H1 (cell line): ENCODE measurements around the gene ELL2. TPM values are rescaled to one million over a fixed set of nuclear protein-coding genes. Genes with fewer than 3 reads are reported as not detected.

Source experiments
- CTCF ChIA-PET: fragments of 300-600 bp; sonication (Branson Sonifier 250); formaldehyde crosslinking; loops from one replicate; lab custom pipeline; 2021; ENCODE audit not compliant: partially characterized antibody; lab: Charles Lee
- POLR2A ChIA-PET: fragments of 300-600 bp; sonication (Branson Sonifier 250); formaldehyde crosslinking; loops from one replicate; lab custom pipeline; 2021; ENCODE audit warnings: inconsistent platforms; ENCODE audit not compliant: partially characterized antibody; lab: Charles Lee
- DNase-seq, 2 experiments: peaks; one replicate each; pipeline versions ENCODE4 v3.0.0 to v3.0.0-alpha.2; 2010 to 2022; ENCODE audit warnings: low spot score in 2 of 2, low read depth in 1 of 2, mixed read lengths in 1 of 2
- FAIRE-seq: peaks from 2 replicates; lab custom pipeline; 2011; peaks lifted over from hg19 to GRCh38; lab: Jason Lieb, UNC
- H2AFZ ChIP-seq: 2 replicates; pipeline ENCODE4 v1.8.1; 2012; ENCODE audit warnings: low read length, inconsistent platforms
- H2AK5ac ChIP-seq: 2 replicates; pipeline ENCODE4 v1.6.1; 2013; ENCODE audit warnings: low read depth, low read length
- H2BK120ac ChIP-seq: replicated peaks from 2 replicates; pipeline ENCODE3; 2013; ENCODE audit warnings: low read depth, low read length, inconsistent platforms
- H2BK12ac ChIP-seq: 2 replicates; pipeline ENCODE4 v1.6.1; 2013; ENCODE audit warnings: low read depth, low read length
- H2BK15ac ChIP-seq: 2 replicates; pipeline ENCODE4 v1.6.1; 2013; ENCODE audit warnings: low read length
- H2BK20ac ChIP-seq: 2 replicates; pipeline ENCODE4 v1.6.1; 2013; ENCODE audit warnings: low read length
- H2BK5ac ChIP-seq: 2 replicates; pipeline ENCODE4 v1.6.1; 2013; ENCODE audit warnings: low read depth, low read length
- H3K14ac ChIP-seq: 2 replicates; pipeline ENCODE4 v1.6.1; 2013; ENCODE audit warnings: inconsistent platforms; ENCODE audit not compliant: insufficient read length
- H3K18ac ChIP-seq: 2 replicates; pipeline ENCODE4 v1.6.1; 2013; ENCODE audit warnings: low read length; ENCODE audit errors: extremely low read depth
- H3K23ac ChIP-seq: 2 replicates; pipeline ENCODE4 v1.6.1; 2013; ENCODE audit warnings: inconsistent platforms; ENCODE audit not compliant: insufficient read length
- H3K23me2 ChIP-seq: 2 replicates; pipeline ENCODE4 v1.6.1; 2013; ENCODE audit warnings: low read depth, low read length
- H3K27ac ChIP-seq: 2 replicates; pipeline ENCODE4 v1.6.1; 2011; ENCODE audit warnings: low read depth, low read length, inconsistent platforms
- H3K27me3 ChIP-seq, 4 experiments: replicated peaks in 1 of 4; 1 replicate in 1 of 4; 2 replicates in 3 of 4; pipeline versions ENCODE4 v1.6.1 to v1.8.1; 2011 to 2013; ENCODE audit warnings: low read length in 3 of 4, mild to moderate bottlenecking in 3 of 4, inconsistent platforms in 2 of 4, mixed read lengths in 2 of 4, moderate library complexity in 1 of 4; ENCODE audit not compliant: control insufficient read depth in 3 of 4, insufficient read depth in 3 of 4; ENCODE audit errors: extremely low read depth in 1 of 4
- H3K36me3 ChIP-seq, 4 experiments: 2 replicates each; pipeline versions ENCODE4 v1.6.1 to v1.8.1; 2011 to 2013; ENCODE audit warnings: mild to moderate bottlenecking in 4 of 4, low read length in 3 of 4, moderate library complexity in 2 of 4, control low read depth in 1 of 4, inconsistent platforms in 1 of 4; ENCODE audit not compliant: insufficient read depth in 4 of 4, control insufficient read depth in 2 of 4
- H3K4ac ChIP-seq: replicated peaks from 2 replicates; pipeline ENCODE3; 2013; ENCODE audit warnings: low read length, low read depth, mixed read lengths, inconsistent platforms; ENCODE audit not compliant: insufficient read length
- H3K4me1 ChIP-seq, 4 experiments: replicated peaks in 1 of 4; 1 replicate in 1 of 4; 2 replicates in 3 of 4; pipeline versions ENCODE4 v1.6.1 to v1.8.1; 2011 to 2013; ENCODE audit warnings: low read length in 3 of 4, inconsistent platforms in 2 of 4, mixed read lengths in 1 of 4; ENCODE audit not compliant: insufficient read depth in 4 of 4, control insufficient read depth in 3 of 4
- H3K4me2 ChIP-seq, 2 experiments: 2 replicates each; pipeline versions ENCODE4 v1.6.1 to v1.8.1; 2011 to 2013; ENCODE audit warnings: low read depth in 2 of 2, low read length in 2 of 2, control low read depth in 1 of 2, inconsistent platforms in 1 of 2, mild to moderate bottlenecking in 1 of 2; ENCODE audit not compliant: insufficient read depth in 1 of 2
- H3K4me3 ChIP-seq, 4 experiments: fragments of 200-600, 300-600 bp in 1 of 4; sonication (generic), shearing (Covaris generic), sonication (Bioruptor Twin) in 1 of 4; 2 replicates each; pipeline versions ENCODE4 v1.5.1 to v1.8.1; 2011 to 2016; ENCODE audit warnings: low read length in 4 of 4, low read depth in 3 of 4, control low read depth in 2 of 4, inconsistent platforms in 2 of 4, mild to moderate bottlenecking in 2 of 4, mixed read lengths in 1 of 4, moderate library complexity in 1 of 4; ENCODE audit not compliant: insufficient read depth in 2 of 4; ENCODE audit errors: extremely low read depth in 1 of 4
- H3K56ac ChIP-seq: replicated peaks from 2 replicates; pipeline ENCODE3; 2013; ENCODE audit warnings: low read depth, mild to moderate bottlenecking, mixed read lengths, low read length, inconsistent platforms; ENCODE audit not compliant: insufficient read length
- H3K79me1 ChIP-seq: 2 replicates; pipeline ENCODE4 v1.6.1; 2013; ENCODE audit warnings: low read depth, low read length, control low read depth
- H3K79me2 ChIP-seq, 2 experiments: 2 replicates each; pipeline versions ENCODE4 v1.6.1 to v1.8.1; 2012 to 2013; ENCODE audit warnings: low read length in 2 of 2, mild to moderate bottlenecking in 2 of 2, inconsistent platforms in 1 of 2; ENCODE audit not compliant: insufficient read depth in 2 of 2, control insufficient read depth in 1 of 2
- H3K9ac ChIP-seq, 4 experiments: replicated peaks in 1 of 4; 1 replicate in 1 of 4; 2 replicates in 3 of 4; pipeline versions ENCODE4 v1.6.1 to v1.8.1; 2011 to 2013; ENCODE audit warnings: low read depth in 3 of 4, low read length in 3 of 4, control low read depth in 2 of 4, mild to moderate bottlenecking in 2 of 4, moderate library complexity in 2 of 4, inconsistent platforms in 1 of 4; ENCODE audit errors: extremely low read depth in 1 of 4
- H3K9me3 ChIP-seq, 2 experiments: 2 replicates each; pipeline versions ENCODE4 v1.6.1 to v1.8.1; 2012 to 2013; ENCODE audit warnings: mild to moderate bottlenecking in 2 of 2, moderate library complexity in 2 of 2, control low read depth in 1 of 2, inconsistent platforms in 1 of 2, low read depth in 1 of 2, low read length in 1 of 2, mixed read lengths in 1 of 2; ENCODE audit not compliant: insufficient read depth in 2 of 2
- H4K20me1 ChIP-seq, 2 experiments: replicated peaks in 1 of 2; 2 replicates each; pipeline versions ENCODE3 to v1.8.1; 2011 to 2013; ENCODE audit warnings: inconsistent platforms in 2 of 2, low read length in 2 of 2, mild to moderate bottlenecking in 1 of 2; ENCODE audit not compliant: insufficient read depth in 2 of 2, control insufficient read depth in 1 of 2
- H4K5ac ChIP-seq: 2 replicates; pipeline ENCODE4 v1.6.1; 2013; ENCODE audit warnings: low read length, low read depth, mixed read lengths, inconsistent platforms; ENCODE audit not compliant: insufficient read length
- H4K8ac ChIP-seq: 2 replicates; pipeline ENCODE4 v1.8.0; 2013; ENCODE audit warnings: mild to moderate bottlenecking, moderate library complexity, low read length, inconsistent platforms; ENCODE audit not compliant: insufficient read depth; ENCODE audit errors: extremely low read depth
- H4K91ac ChIP-seq: replicated peaks from 2 replicates; pipeline ENCODE3; 2013; ENCODE audit warnings: low read length, mixed read lengths, inconsistent platforms; ENCODE audit not compliant: insufficient read length
- POU5F1 ChIP-seq: IDR thresholded peaks from 2 replicates; pipeline ENCODE4 v1.6.1; 2011; ENCODE audit warnings: low read depth, mild to moderate bottlenecking, low read length, moderate library complexity
- SRF ChIP-seq: IDR thresholded peaks from 2 replicates; pipeline ENCODE4 v1.6.1; 2011; ENCODE audit warnings: mild to moderate bottlenecking, low read depth, low read length, moderate library complexity
- TCF12 ChIP-seq: IDR thresholded peaks from 2 replicates; pipeline ENCODE4 v1.6.1; 2011; ENCODE audit warnings: low read depth, mild to moderate bottlenecking, low read length
- WGBS, 2 experiments: shearing (Covaris generic) in 1 of 2; methylation state at CpG; one replicate each; pipeline versions ENCODE4 v1.1.6 to v1.1.7; 2013 to 2015; ENCODE audit warnings: low lambda C conversion rate in 2 of 2, mixed read lengths in 2 of 2, inconsistent platforms in 1 of 2, low coverage in 1 of 2, missing lambda C conversion rate in 1 of 2; ENCODE audit not compliant: insufficient replicate concordance in 2 of 2, insufficient coverage in 1 of 2, insufficient read length in 1 of 2; ENCODE audit errors: extremely low coverage in 1 of 2, missing lambda C conversion rate in 1 of 2; 5-methylcytosine and 5-hydroxymethylcytosine counted together
- polyA plus RNA-seq, 7 experiments: library from polyadenylated mRNA; depleted of rRNA in 3 of 7; stranded (reverse) in 5 of 7; unstranded in 2 of 7; fragments of >200 nt in 5 of 7; fragments of 200-250 nt in 2 of 7; gene quantifications; 1 replicate in 5 of 7; 2 replicates in 1 of 7; 4 replicates in 1 of 7; pipeline versions ENCODE4 v1.2.1 to v1.2.3, GENCODE V29; 2011 to 2013; ENCODE audit warnings: missing spikeins in 2 of 7, mixed read lengths in 2 of 7
- total RNA-seq: library from RNA; stranded (reverse); fragmentation: NEBNext Ultra II Directional; extraction: Animal tissue kit (Norgen Biotek cat#: 25700); gene quantifications from 2 replicates; pipeline ENCODE4 v1.2.1, GENCODE V29; 2021

ELL2 gene
- total and polyA plus RNA-seq, 2 of the 8 experiments (the other 6 are each of a cell fraction or from before 2014, with no cell fraction given): 6.3 to 29.4 TPM

DNA sequence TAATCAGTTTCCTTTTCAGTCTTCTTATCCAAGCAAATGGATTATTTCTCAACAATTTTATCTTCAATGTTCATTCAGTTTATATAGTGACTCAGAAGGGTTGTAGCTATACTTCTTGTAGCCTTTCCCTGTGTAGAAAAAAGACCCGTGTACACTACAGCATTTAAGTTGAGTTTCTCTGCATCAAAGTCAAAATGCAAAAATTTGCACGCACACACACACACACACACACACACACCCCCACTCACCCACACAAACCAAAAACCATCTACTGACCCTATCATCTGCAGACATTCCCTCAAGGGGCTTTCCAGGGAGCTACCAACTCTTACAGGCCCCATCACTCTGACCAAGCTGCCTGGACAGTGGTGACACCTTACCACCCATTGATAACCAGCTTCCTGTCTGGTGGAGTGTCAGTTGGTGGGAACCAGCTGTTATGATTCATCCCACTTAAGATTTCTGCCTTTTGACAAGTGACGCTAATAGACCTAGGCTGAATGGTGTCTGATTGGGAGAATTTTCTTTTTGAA, 12.2 kb upstream of the ELL2 start:
- Histone ChIP-seq H3K27ac (no peak overlapping the region), H3K9me3 (no peaks in the 10 kb centered on the region), H3K79me2 (no peaks in the 10 kb centered on the region), H2AK5ac (no peak overlapping the region), H3K79me1 (no peaks in the 10 kb centered on the region), H3K23me2 (no peaks in the 10 kb centered on the region), H3K18ac (no peak overlapping the region), H3K4me3 (no peak overlapping the region), H3K27me3 (no peaks in the 10 kb centered on the region), H2BK120ac (no peak overlapping the region), H4K8ac (no peak overlapping the region), H3K14ac (no peak overlapping the region), H3K23ac (no peak overlapping the region), H4K5ac (no peak overlapping the region), H3K4ac (no peak overlapping the region), H4K91ac (peak overlapping the region; percentile 55), H2BK15ac (no peak overlapping the region), H3K36me3 (no peaks in the 10 kb centered on the region), H3K4me2 (no peak overlapping the region), H2BK12ac (no peak overlapping the region), H2BK20ac (no peak overlapping the region), H3K4me1 (no peaks in the 10 kb centered on the region), H3K56ac (no peak overlapping the region), H3K9ac (no peak overlapping the region), H2BK5ac (no peak overlapping the region), H4K20me1 (no peaks in the 10 kb centered on the region), H2AFZ (no peak overlapping the region)
- 88% methylated on average over 3 of the region's 3 CpGs; no CpG with 5 or more reads in 1 of the 2 experiments for WGBS, 2 experiments
- TF ChIP-seq SRF (no peak), TCF12 (no peak), POU5F1 (no peak)
- no peak for DNase-seq
- ChIA-PET POLR2A (interaction anchor here (1.5 kb wide), 1 partner anchor 11 kb away, joined by 4 read pairs; no protein-coding TSS in a partner anchor), CTCF (interaction anchor here (0.6 to 1.6 kb wide), 4 partner anchors 15 to 1069 kb away, joined by 3 to 4 read pairs (median 3); no protein-coding TSS in a partner anchor)
- no peak for FAIRE-seq
